ENCODE results near the gene SLC37A3. TPM values are rescaled to one million over a fixed set of nuclear protein-coding genes. Genes with fewer than 3 reads are reported as not detected.
"Not testable (repeated sequence)": the region's sequence is repeated elsewhere in the genome, so short reads cannot be mapped to it uniquely, and the experiment has no call there.

The SLC37A3 gene
- total and polyA plus RNA-seq, 2 donors (not counting 1 experiment from before 2014, with no cell fraction given) = 53.5 to 81.7 TPM

DNA sequence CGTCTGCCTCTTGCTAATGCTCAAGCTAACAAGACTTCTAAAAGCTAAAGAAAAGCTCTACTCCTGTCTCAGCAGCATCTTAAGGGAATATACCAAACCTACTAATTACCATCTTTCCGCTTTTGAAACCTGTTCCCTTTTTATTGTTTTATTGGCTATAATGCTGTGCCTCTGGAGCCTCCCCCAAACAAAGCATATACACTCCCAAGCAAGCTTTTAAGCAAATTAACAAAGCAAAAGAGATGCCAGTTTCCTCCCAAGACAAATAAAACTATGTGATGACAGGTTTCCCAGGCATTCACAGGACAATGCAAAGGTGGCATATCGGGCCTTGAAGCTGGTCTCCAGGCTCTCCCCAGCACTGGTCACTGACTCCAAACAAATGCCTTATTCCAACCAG is 52.9 kb downstream of the SLC37A3 start:
- DNase-seq (ENCODE audit: low read depth in 2 of 2) = no peak
- no peak overlapping the region for H3K27ac ChIP-seq (ENCODE audit: insufficient read depth, low read length)
- no peaks in the 10 kb centered on the region for H3K27me3 ChIP-seq (ENCODE audit: control insufficient read depth, insufficient read depth, low read length)
- no peak overlapping the region for H3K4me2 ChIP-seq (ENCODE audit: extremely low read depth, insufficient read depth, low read length)
- no peaks in the 10 kb centered on the region for H3K9me3 ChIP-seq (ENCODE audit: control insufficient read depth, insufficient read depth, low read depth, low read length)
- TF ChIP-seq CTCF (conservative IDR thresholded peaks at IDR 0.05 in 1 of 2, IDR thresholded peaks at IDR 0.05 in 1 of 2; ENCODE audit: low read depth in 1 of 2, low read length in 2 of 2) (no peak), EZH2 (IDR thresholded peaks at IDR 0.05; ENCODE audit: low read length, missing control alignments) (no peak)
- H3K4me3 ChIP-seq (replicated peaks in 1 of 4; ENCODE audit: control extremely low read depth in 1 of 4, insufficient read depth in 1 of 4, low read depth in 3 of 4, low read length in 4 of 4) = no peak overlapping the region
- no peaks in the 10 kb centered on the region for H4K20me1 ChIP-seq (ENCODE audit: control insufficient read depth, extremely low read depth, insufficient read depth, low read length)
- H3K36me3 ChIP-seq (ENCODE audit: control insufficient read depth, insufficient read depth, low read length) = peaks cover 2% of the 10 kb centered on the region
- H3K4me1 ChIP-seq (ENCODE audit: control insufficient read depth, extremely low read depth, insufficient read depth, low read length) = no peaks in the 10 kb centered on the region
- no peaks in the 10 kb centered on the region for H3K79me2 ChIP-seq (ENCODE audit: control insufficient read depth, insufficient read depth, low read length)
- H2AFZ ChIP-seq (ENCODE audit: low read length) = no peak overlapping the region
- H3K9ac ChIP-seq (ENCODE audit: insufficient read depth, low read length) = no peak overlapping the region

DNA sequence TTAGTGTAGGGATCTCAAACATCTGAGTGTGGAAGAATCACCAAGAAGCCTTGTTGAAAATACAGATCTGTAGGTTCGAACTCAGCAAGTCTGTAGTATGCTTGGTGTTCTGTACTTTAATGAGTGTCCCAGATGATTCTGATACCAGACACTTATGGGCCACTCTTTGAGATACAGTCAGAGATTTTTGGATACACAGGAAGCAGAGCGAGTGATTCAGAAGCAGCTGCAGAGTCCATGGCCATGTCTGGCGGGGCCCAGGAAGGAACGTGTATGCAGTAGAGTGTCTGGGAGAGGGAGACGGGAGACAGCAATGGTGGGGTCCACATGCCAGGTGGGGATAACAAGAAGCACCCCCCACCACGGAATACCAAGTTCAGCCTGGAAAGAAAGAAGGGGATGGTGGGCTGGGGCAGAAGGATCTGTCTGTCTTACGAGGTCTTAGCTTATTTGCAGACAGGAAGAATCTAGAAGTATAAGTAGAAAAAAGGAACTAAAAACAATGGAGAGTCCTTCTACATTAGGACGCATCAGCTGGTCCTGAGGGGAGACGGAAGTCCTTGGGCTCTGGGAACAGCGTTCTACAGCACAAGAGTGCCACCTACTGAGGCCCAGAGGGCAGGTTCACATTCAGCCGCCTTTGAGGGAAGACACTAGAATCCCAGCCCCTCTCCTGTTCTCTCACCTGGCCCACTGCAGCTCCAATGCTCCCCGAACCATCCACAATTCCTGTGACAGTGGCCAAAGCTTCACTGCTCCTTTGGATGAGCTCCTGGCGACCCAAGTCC is 55.4 kb downstream of the SLC37A3 start:
- no peak overlapping the region for H3K4me2 ChIP-seq (ENCODE audit: extremely low read depth, insufficient read depth, low read length)
- no peak for TF ChIP-seq EZH2 (IDR thresholded peaks at IDR 0.05; ENCODE audit: low read length, missing control alignments)
- peak; percentile 33 to 43 for TF ChIP-seq CTCF (conservative IDR thresholded peaks at IDR 0.05 in 1 of 2, IDR thresholded peaks at IDR 0.05 in 1 of 2; ENCODE audit: low read depth in 1 of 2, low read length in 2 of 2)
- H3K36me3 ChIP-seq (ENCODE audit: control insufficient read depth, insufficient read depth, low read length) = no peaks in the 10 kb centered on the region
- H3K27me3 ChIP-seq (ENCODE audit: control insufficient read depth, insufficient read depth, low read length) = no peaks in the 10 kb centered on the region
- H3K4me1 ChIP-seq (ENCODE audit: control insufficient read depth, extremely low read depth, insufficient read depth, low read length) = no peaks in the 10 kb centered on the region
- H3K79me2 ChIP-seq (ENCODE audit: control insufficient read depth, insufficient read depth, low read length) = no peaks in the 10 kb centered on the region
- no peak overlapping the region for H3K9ac ChIP-seq (ENCODE audit: insufficient read depth, low read length)
- H4K20me1 ChIP-seq (ENCODE audit: control insufficient read depth, extremely low read depth, insufficient read depth, low read length) = no peaks in the 10 kb centered on the region
- H3K4me3 ChIP-seq (replicated peaks in 1 of 4; ENCODE audit: control extremely low read depth in 1 of 4, insufficient read depth in 1 of 4, low read depth in 3 of 4, low read length in 4 of 4) = no peak overlapping the region
- peak; percentile 18 to 32 for DNase-seq (ENCODE audit: low read depth in 2 of 2)
- no peaks in the 10 kb centered on the region for H3K9me3 ChIP-seq (ENCODE audit: control insufficient read depth, insufficient read depth, low read depth, low read length)
- H3K27ac ChIP-seq (ENCODE audit: insufficient read depth, low read length) = no peak overlapping the region
- no peak overlapping the region for H2AFZ ChIP-seq (ENCODE audit: low read length)

DNA sequence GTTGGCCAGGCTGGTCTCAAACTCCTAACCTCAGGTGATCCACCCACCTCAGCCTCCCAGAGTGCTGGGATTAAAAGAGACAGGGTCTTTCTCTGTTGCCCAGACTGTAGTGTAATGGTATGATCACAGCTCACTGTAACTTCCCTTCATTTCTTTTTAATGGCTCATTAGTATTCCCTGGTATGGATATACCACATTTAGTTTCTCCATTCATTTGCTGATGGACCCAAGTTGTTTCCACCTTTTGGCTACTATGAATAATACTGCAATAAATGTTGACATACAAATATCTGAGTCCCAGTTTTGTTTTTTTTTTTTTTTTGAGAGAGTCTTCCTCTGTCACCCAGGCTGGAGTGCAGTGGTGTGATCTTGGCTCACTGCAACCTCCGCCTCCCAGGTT is 59.4 kb downstream of the SLC37A3 start:
- not testable (repeated sequence) for H3K4me2 ChIP-seq (ENCODE audit: extremely low read depth, insufficient read depth, low read length); H3K27ac ChIP-seq (ENCODE audit: insufficient read depth, low read length); H3K4me3 ChIP-seq (replicated peaks in 1 of 4; ENCODE audit: control extremely low read depth in 1 of 4, insufficient read depth in 1 of 4, low read depth in 3 of 4, low read length in 4 of 4); H4K20me1 ChIP-seq (ENCODE audit: control insufficient read depth, extremely low read depth, insufficient read depth, low read length); DNase-seq (ENCODE audit: low read depth in 2 of 2); H3K27me3 ChIP-seq (ENCODE audit: control insufficient read depth, insufficient read depth, low read length); H3K9ac ChIP-seq (ENCODE audit: insufficient read depth, low read length); H3K36me3 ChIP-seq (ENCODE audit: control insufficient read depth, insufficient read depth, low read length); H2AFZ ChIP-seq (ENCODE audit: low read length); H3K79me2 ChIP-seq (ENCODE audit: control insufficient read depth, insufficient read depth, low read length); H3K9me3 ChIP-seq (ENCODE audit: control insufficient read depth, insufficient read depth, low read depth, low read length); H3K4me1 ChIP-seq (ENCODE audit: control insufficient read depth, extremely low read depth, insufficient read depth, low read length)
